G401.6 (cell line): ENCODE measurements around the gene CACNB2.

Experiments used
- FAIRE-seq: peaks from 2 replicates; lab custom pipeline; 2012; peaks lifted over from hg19 to GRCh38; lab: Jason Lieb, UNC

The CACNB2 gene

DNA sequence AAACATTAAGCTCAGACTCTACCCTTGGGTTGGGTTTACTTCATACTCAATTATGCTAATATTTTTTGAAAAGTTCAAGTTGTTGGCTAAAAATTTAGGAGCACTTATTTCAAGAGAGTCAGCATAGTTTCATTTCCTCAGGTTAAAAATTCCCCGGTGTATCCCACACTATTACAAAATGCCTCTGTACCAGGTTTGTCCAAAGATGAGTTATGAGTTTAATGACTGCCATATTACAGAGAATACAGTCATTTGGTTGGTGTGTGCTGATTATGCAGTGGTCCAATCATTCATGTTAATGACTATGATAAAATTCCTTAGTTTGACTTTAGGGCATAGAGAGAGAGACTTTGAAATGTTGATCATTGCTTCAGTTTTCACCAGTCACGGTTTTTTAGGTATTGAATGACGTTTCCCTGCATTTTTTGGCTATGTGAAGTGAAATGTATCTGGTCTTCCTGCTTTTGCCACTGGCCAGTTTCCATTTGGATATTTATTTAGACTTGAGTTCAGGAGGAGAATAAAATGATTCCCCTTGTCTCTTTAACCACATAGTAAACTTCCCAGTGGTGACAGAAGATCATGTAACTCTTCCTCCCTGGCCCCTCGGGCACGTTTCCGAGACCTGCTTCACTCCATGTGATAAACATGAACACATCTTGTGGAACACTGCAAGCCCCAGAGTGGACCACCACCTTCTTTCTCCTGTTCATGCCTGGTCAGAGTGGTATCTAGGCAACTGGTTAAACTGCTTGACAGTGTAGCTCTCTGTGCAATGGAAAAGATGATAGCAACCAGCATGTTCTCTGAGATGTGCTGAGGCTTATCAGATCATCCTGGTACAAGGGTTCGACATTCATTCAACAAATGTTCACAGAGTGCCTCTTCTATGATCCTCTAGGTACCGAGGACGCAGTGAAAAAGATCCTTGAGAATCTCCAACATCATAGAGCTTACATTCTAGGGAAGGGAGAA, 153.6 kb downstream of the CACNB2 start:
- no peak for FAIRE-seq

DNA sequence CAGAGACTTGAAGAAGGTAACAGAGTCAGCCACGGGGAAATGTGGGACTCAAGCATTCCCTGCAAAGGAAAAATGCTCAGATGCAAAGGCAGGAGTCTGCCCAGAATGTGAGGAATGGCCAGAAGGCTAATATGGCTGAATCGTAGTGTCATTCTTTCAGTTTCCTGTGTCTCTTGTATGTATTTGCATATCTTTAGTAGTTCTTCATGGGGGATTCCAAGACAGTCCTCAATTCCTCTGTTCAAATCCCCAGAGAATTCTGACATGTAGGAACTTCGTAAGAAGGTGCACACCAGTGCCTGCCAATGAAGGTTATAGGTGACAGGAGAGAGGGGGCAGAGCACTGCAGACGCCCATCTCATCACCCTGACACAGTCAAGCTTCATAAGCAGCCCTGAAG, 154.4 kb downstream of the CACNB2 start:
- no peak for FAIRE-seq

DNA sequence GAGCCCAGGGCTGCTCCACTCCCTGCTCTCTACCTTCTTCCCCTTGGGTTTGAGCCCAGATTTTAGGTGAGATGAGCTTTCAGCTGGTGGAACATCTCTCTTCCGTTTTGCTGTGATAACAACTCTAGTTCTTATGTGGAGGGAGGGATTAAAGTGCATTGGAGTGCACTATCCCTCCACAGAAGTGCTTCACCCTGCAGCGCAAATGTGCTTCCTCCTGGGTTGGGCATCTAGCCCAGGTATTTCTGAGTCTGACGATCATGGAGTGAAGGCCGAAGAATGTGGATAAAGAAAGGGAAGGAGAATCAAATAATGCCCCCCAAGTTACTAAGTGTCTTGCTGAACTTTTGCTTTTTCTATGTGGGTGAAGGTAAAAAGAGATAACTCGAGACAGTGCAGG, 157.4 kb downstream of the CACNB2 start:
- no peak for FAIRE-seq

DNA sequence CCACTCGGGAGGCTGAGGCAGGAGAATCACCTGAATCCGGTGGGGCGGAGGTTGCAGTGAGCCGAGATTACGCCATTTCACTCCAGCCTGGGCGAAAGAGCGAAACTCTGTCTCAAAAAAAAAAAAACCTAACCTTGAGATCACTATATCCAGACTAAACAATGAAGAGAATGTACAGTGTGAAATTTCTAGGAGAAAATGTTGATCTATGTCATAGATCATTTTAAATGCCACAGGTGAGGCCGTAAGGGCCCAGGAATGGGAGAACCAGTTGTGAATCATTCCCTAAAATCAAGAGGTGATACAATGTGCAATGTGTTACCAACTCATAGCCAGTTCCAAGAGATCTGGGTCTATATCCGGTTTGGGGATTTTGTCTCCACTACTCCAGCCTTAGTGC, 158.0 kb downstream of the CACNB2 start:
- FAIRE-seq, result no peak

GRCh38 chr10:18303851-18304801, 163.9 kb downstream of the CACNB2 start:
- FAIRE-seq, result no peak

DNA sequence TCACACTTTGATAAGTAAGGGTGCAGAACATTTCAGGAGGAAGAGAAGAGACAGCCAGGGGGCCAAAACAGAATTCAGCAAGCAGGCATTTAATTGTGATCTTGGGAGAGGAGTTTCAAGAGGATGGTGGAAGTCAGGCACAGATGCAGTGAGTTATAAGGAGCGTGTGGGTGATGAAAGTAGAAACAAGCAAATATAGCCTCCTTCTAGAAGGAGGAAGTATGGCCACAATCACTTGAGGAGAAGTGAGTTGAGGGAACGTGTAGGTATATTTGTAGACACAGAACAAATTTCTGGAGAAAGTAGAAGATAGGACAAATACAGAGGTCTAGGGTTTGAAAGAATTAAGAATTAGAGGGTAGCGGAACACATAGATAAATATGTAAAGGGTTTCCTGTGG, 165.8 kb downstream of the CACNB2 start:
- FAIRE-seq, result no peak

DNA sequence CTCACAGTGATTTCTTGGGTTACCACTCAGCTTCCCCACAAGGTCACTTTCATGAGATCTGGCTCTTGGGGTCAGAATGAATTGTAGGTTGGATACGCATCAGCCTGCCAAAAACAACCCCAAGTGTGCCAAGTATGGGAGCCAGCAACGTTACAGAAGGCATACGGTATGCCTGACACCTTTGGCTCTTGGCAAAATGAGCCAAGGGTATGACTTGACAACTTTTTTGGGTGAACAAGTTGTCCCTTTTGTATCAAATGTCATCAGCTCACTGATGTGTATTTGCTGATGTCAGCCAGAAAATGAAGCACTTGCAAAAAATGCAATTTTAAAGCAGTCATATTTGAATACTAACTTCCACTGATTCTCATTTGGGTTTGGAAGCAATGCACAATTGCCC, 168.4 kb downstream of the CACNB2 start:
- FAIRE-seq, result no peak

DNA sequence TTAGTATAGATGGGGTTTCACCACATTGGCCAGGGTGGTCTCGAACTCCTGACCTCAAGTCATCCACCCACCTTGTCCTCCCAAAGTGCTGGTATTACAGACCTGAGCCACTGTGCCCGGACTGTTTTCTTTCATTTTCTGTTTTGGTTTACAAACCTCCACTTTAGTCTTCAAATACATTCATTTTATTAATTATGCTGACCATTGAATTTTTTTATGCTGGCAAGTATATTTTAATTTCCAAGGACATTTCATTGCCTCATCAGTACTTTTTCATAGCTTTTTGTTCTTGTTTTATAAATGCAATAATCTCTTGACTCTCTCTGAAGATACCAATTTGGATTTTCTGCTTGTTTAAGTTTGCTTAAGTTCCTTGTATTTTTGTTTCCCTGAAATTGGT, 170.5 kb downstream of the CACNB2 start:
- FAIRE-seq, result no peak

DNA sequence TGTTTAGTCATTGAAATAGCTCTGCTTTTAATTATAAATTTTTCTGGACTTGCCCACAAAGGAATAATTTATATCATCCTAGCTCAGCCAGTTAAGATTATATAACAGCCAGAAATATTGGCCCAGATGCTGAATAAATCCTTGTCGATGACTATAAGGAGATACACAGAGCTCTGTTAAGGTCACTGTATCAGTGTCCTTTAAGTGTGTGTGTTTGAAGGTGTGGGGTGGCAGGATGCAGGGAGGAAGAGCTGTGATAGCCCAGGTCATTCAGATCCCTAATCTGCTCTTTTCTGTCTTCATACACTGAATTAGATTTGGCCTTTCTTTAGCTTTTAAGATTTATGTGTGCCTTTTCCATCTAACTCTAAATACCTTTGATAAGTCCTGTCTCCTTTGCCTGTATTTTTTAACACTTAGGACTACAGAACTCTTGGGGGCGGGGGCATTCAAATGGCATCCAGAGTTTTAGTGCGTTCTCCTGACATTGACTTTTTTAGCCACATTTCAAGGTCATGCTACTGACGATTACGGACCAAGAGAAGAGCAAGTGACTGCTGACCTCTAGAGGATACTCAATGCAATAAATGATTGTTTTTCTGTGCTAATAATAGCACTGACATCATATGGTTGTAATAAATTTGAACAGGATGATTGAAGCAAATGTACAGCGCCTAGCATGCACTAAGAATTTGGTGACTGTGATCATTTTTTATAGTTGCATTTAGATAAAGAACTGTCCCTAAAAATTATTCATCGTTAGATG, 172.3 kb downstream of the CACNB2 start:
- no peak for FAIRE-seq

DNA sequence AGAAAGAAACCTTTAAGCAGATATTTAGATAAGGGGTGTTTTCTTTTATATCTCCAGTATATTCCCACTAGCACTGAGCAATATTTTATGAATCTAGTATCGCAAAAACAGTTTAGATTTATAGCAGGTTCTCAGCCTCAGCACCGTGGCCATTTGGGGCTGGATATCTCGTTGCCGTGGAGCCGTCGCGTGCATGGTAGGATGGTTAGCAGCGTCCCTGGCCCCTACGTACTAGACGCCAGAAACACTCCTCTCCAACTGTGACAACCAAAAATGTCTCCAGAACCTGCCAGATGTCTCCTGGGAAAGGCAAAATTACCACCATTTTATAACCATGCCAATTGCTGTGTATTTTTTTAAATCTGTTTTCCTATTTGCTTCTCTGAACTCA, 172.9 kb downstream of the CACNB2 start:
- FAIRE-seq, result no peak

DNA sequence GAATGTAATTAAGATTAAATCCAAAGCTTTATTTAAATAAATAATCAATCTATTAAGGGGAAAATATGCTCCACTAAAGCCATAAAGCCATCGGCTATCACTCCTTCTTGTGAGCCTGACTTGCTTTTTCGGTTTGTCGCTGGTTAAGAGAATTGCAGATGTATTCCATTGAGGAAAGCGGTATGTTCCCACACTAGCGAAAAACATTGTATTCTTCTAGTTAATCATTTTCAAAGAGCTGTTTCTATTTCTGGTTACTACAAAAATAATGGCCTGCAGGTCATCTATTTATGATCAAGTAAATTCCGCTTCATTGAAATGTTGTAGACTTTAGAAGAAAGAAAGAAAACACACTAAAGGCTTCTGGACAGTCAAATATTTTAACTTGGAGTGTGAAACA, 173.4 kb downstream of the CACNB2 start:
- FAIRE-seq, result no peak

GRCh38 chr10:18319628-18320027, 179.4 kb downstream of the CACNB2 start:
- no peak for FAIRE-seq

GRCh38 chr10:18321371-18321770, 181.1 kb downstream of the CACNB2 start:
- FAIRE-seq, result no peak

DNA sequence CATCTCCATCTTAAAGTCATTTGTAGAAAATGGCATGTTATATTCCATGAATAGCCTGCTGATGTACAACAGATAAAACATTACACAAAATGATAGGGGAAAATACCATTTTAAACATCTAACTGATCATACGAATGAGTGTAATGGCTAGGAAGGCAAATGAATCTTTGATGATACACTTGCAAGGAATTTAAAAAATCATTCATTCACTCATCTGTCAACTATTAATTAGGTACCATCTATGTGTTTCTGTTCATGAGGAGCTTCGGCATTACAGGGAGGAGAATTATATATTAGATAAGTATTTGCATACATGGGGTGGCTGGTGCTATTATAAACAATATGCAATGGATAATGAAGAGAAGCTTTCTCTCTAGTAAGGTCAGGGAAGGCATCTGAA, 183.7 kb downstream of the CACNB2 start:
- no peak for FAIRE-seq

GRCh38 chr10:18325410-18325809, 185.2 kb downstream of the CACNB2 start:
- FAIRE-seq, result no peak

- FAIRE-seq, result no peak
Measured at GRCh38 chr10:18325889-18326531, 185.8 kb downstream of the CACNB2 start.

GRCh38 chr10:18328941-18329340, 188.7 kb downstream of the CACNB2 start:
- FAIRE-seq, result no peak

DNA sequence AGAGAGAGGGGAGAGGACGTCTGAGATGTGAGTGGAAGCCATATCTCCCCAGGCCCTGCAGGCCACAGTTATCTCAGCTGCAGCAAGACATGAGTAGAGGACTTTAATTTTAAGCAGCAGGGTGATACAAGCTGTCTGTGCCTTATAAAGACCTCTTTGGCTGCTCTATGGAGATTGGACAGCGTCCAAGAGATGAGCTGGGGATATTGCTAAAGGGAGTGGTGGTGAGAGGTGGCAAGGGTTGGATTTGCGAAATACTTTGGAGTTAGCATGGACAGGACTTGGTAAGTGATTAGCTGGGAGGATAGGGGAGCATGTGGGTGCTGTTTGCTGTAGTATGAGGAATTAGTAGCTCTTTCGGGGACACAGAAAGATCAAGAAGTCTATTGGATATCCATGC, 191.8 kb downstream of the CACNB2 start:
- FAIRE-seq, result no peak

DNA sequence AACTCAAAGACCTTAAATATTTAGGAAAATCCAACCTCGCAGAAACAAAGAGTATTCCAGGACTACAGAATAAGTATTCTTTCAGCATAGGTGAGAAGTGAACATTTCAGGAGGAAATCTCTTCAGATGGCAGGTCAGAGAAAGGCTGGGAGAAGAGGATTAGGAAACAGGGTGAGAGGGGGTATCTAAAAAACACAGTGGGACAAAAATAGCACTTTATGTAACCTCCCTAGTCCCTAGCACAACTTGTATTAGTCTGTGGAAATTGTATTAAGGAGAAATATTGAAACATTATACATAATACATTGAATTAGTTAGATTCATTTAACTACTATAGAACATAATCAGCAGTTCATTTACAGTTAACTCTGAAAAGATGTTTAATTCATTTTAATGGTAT, 192.3 kb downstream of the CACNB2 start:
- FAIRE-seq, result no peak

DNA sequence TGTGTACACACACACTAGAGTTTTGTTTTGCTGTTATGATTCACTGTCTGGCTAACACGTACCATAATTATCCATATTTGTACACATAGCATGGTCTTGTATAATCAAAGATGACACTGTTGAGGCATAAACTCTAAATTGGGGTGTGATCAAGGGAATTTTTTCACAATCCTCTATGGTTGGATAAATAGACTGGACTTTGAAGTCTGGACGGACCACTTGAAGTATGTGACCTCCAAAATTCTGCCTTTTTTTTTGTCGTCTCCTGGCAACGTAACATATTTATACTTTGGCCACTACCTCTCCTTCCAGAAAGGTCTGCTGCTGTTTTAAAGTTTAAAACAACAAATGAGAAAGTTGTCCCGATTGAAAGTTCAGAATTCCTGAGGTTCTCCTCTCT, 193.4 kb downstream of the CACNB2 start:
- no peak for FAIRE-seq

DNA sequence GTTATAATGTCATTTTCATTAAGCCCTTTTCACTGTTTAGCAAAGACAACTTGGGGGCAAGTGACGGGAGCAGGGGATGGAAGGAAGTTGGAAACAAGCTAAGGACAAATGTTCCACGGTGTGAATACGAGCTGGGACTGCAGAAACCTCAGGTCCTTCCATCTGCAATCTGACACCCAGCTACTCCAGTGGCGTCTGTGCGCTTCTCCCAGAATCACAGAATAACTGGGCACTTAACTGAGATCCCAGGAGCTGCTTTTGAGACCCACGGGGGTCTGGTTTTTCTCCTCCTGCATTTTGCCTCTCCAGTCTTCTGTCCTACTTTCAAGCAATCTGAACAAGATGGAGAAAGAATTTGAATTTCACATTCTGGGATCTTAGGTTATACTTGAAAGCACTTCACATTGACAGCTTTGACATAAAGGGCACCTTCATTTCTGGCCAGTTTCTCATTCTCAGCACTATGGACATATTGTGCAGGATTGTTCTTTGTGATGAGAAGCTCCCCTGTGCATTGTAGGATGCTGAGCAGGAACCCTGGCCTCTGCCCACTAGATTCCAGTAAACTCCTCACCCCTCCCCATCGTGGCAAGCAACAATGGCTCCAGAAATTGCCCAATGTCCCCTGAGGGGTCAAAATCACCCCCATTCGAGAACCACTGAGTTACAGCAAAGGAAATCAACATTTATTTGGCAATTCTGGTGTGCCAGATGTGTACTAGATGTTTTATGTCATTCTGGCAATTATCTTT, 194.1 kb downstream of the CACNB2 start:
- no peak for FAIRE-seq
